Embryonic facial prominence (tissue), 1 donor: ENCODE measurements around the gene PRRG3.
"Not testable (repeated sequence)": the region's sequence is repeated elsewhere in the genome, so short reads cannot be mapped to it uniquely, and the experiment has no call there.

ENCODE experiments used
- DNase-seq: peaks from one replicate; pipeline ENCODE4 v3.0.0-alpha.2; 2016; ENCODE audit errors: extremely low spot score

Gene PRRG3

DNA sequence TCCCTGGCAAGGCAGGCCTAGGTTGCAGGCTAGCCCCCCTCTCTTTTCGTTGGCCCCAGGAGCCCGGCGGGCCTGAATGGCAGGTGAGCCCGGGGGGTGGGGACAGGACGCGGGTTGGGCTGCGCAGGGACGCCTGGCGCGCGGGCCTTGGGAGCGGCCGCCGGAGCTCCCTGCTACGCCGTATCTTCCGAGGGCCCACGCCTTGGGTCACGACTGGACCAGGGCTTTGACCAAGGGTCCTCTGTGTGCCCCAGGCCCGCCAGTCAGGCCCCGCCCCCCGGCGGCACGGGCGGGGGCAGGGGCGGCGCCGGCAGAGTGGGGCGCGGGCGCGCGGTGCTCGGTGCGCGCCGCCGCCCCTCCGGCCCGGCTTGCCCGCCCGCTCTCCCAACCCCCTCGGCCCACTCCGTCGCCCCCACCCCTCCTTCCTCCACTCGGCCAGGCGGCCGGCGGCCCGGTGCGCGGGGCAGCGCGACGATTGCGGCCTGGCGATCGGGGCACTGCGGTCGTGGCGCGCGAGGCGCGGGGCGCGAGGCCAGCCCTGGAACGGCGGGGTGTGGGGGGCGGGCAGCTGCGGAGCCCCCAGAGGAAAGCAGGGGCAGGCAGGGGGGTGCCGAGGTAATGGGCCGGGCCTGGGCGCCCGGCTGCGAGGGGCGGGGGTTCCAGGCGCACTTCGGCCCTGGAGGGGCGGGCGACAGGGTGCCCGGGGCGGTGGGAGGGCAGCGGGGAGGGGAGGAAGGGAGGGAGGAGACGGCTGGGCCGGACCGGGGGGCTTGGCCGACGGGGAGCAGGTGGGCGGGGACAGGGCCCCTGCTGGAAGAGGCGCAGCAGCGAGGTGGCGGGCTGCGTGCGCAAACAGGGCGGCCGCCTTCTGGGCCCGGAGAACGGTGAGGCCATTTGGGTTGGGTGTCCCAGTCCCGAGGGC is at the start of gene PRRG3:
Gene PRRG3, plus strand, starts transcription at position 798 of the 922 bp plus-strand sequence. CDS start 3,357 bp downstream, outside the sequence.
- no peak for DNase-seq

DNA sequence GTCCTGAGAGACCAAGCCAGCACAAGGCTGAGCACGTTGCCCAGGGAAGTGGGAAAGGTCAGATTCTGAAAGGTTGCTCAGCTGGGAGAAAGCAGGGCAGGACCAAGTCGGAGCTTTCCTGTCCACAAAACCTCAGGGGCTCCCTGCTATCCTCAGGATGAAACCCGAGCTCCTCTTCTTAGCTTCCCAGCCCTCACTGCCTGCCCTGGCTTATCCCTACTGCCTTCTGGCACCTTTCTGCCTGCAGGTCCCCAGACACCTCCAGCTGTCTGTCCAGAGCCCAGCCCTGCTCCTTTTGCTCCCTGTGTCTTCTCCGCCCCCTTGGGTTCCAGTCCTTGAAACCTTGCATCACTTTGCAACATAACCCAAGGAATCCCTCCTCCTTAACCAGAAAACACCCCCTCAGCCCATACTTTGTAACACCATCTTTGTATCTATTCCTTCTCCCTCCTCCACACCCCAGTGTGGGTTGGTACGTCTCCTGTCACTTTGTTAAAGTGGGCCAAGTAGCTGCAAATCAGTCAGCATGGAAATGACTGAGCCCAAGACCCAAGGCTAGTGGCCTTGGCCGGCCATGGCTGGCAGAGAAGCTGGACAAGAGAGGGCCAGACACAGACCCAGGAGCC is 20.0 kb upstream of the PRRG3 start:
- DNase-seq: no peak

DNA sequence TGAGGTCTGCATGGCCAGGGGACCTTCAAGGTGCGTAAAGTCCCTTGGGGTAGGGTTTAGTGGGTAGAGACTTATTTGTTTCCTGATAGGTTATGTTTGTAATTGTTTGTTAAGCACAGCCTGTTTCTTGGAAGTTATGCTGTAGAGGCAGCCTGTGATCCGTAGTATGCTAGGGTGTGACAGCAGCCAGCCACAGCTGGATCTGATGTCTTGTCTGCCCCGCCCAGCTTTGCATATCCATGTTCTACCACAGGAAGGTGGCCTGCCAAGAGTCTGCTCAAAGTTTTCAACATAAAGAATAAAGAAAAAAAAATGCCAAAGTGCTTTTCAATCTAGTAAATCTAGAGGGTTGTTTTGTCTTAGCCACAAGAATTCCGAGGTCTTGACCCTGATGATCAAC is 19.1 kb upstream of the PRRG3 start:
- DNase-seq: no peak

DNA sequence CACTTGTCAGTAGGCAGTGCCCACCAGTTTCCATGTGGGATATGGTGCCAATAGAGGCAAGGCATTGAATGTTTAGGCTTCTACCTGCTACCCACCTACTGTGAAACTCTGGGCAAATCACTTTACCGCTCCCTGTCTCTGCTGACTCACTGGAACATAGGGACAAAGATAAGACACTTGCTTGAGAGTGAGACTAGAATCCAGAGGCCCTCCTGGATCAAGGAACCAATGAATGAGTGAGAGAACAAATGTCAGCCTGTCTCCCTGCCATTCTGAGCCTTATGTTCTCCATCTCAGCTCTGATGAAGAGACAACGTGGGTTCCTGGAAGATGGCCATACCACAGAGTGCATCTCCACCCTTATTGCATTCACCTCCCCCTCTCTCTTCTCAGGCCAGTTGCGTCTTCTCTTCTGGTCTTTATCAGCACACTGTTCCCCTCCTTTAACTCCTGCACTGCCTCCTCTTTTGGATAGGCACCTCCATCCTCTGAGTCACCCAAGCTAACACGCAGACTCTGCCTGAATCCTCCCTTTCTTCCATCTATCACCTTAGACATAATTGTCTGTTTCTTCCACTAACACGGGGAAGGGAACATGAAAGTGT is 15.4 kb upstream of the PRRG3 start:
- no peak for DNase-seq

DNA sequence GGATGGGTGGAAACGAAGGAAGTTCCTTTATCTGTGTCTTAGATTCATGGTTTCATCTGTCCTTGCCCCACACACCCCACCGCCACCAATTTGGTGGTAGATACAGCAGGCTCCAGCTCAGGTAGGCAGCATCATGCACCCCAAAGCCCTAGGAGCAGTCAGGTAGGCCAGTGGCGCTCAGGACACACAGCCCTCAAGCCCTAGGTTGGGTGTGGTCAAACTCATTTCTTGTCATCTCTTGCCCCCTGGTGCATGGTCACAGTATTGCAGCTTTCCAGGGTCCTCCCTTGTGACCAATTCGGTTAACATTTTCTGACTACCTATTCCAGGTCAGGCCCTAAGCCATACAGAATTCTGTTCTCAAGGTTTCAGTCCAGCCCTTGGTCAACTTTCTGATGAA is 14.5 kb upstream of the PRRG3 start:
- DNase-seq: no peak

DNA sequence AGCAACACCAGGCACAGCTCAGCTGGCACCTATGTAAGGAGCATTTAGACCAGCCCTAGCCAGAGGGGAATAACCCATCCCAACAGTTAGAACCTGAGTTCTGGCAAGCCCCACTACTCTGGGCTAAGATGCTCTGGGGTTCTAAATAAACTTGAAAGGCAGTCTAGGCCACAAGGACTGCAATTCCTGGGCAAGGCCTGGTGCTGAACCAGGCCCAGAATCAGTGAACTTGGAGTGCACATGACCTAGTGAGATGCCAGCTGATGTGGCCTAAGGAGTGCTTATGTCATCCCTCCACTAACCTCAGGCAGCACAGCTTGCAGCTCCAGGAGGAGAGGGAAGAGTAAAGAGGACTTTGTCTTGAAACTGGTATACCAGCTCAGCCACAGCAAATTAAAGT is 7.6 kb upstream of the PRRG3 start:
- DNase-seq: no peak

DNA sequence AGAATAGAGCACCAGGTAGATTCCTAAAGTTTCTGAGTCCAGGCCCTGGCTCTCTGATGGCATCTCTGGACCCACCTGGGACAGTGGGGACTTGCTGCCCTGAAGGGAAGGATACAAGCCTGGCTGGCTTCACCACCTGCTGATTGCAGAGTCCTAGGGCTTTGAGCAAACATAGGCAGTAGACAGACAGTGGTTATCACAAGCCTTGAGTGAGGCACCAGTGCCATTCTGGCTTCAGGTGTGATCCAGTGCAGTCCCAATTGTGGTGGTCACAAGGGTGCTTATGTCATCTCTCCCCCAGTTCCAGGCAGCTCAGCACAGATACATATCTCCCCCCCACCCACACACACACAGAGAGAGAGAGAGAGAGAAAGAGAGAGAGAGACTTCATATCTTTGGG is 6.6 kb upstream of the PRRG3 start:
- no peak for DNase-seq

DNA sequence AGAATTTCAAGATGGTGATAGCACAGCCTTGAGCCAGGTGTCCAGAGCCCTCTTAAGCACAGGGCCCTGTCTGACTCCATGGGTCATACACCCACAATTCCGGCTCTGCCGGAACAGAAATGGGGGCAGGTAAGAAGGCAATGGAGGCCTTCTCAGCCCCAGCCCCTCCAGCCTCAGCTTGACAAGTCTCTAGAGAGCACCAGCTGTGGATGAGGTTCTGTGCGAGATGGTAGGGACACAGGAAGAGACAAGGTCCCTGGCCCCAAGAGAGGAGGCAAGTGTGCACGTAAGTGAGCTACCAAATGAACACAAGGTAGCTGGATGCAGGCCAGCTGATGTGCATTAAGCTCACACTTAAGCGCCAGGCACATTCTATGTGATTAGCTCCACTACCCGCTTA is 2.4 kb upstream of the PRRG3 start:
- no peak for DNase-seq

DNA sequence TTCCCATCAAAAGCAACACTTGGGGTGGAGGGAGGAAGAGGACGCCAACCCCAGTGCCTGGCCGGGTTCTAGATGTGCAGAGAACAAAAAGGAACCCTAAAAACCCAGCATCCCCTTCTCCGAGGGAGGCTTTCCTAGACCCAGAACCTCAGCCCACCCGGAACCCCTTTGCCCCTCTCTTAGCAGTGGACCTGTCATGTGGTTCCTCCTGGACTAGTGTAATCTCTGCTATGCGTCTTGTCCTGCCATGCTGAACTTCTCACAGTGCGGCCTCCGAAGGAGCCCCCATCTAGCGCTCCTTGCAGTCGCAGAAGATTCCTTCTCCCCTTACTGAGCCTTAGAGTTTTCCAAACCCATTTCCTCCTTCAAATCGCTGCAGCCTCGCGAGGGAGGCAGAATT is 1.1 kb upstream of the PRRG3 start:
- no peak for DNase-seq

DNA sequence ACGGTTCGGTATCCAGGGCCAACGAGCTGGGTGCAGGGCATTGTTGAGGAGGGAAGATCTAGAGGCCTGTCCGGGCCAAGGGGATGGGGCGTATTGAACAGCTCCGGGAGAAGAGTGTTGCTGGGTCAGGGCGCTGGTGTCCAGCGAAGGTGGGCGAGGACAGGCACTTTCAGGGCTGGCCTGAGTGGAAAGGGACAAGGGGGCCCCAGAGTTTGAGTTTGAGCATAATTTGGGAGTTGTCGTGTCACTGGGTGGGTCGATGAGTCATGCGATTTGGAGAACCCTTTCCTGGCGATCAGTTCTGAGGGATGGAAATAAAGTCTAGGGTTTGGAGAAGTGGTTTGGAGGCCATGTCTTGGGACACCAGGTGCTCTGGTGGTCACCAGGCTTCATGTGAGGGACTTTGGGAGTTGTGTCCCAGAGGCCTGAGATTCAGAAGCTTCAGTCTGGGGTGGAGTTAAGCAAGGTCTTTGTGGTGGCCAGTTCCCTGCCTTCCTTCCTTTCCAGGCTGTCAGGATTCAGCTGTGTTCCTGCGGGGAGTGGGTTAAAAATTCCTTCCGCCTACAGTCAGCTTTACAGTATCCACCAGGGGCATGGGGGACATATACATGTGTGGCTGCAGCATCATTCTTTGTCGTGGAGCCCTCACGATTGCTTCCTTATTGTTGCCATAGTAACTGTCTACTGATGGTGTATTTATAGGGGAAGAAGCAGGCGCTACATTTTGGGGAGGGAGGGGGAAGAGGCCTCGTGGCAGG is 504 bp downstream of the PRRG3 start:
- no peak for DNase-seq

DNA sequence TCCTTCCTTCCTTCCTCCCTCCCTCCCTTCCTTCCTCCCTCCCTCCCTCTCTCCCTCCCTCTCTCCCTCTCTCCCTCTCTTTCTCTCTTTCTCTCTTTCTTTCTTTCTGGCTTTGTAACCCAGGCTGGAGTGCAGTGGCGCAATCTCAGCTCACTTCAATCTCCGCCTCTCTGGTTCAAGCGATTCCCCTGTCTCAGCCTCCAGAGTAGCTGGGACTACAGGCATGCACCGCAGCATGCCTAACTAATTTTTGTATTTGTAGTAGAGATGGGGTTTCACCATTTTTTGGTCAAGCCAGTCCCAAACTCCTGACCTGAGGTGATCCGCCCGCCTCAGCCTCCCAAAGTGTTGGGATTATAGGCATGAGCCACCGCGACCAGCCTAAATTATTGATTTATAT is 1.8 kb downstream of the PRRG3 start:
- DNase-seq: not testable (repeated sequence)

DNA sequence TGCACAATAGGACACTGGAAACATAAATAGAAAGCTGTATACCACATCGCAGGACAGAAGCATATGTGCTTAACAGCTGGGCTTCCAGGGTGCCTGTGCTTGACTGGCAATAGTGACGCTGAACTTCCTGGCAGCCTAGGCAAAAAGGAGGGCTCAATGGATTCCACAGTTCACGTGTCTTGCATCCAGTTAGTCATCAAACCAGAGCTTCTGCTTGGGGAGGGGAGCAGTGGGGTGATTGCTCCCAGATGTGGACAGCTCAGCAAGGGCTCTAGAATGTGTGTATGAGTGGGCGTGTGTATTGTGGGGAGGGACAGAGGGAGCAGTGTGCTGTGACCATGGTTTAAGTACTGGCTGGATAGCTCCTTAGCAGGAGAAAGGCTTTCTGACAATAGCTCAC is 2.3 kb downstream of the PRRG3 start:
- peak; percentile 45 for DNase-seq

DNA sequence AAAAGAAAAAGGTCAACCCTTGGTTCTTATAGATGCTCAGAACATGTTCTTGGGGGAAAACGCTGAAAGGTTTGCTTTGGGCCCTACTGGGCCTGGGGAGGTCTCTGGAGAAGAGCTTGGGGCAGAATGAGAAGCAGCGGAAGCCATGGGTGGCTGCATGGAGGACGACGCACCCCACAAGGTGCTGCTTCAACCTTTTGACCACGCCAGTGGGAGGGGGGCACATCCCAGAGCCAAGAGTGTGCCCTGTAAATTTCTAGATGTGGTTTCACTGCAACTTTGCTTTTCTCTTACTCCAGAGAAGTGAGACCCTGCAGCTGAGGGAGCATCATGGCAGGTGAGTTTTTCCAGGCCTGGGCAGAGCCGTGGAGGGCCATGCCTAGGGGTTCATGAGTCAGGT is 3.2 kb downstream of the PRRG3 start:
- no peak for DNase-seq

DNA sequence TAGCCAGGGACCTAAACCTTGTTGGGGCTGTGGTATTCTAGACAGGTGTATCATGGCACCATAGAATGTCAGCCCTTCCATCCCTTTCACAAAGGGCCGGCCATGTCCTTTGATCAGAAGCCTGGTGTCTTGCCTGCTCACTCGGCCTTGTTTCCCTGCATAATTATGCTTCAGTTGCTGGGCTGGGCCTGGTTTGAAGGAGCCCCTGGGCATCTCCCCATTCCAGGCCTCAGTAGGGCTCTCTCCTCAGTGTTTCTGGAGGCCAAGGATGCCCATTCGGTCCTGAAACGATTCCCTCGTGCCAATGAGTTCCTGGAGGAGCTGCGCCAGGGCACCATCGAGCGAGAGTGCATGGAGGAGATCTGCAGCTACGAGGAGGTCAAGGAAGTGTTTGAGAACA is 4.5 kb downstream of the PRRG3 start:
- DNase-seq: no peak

DNA sequence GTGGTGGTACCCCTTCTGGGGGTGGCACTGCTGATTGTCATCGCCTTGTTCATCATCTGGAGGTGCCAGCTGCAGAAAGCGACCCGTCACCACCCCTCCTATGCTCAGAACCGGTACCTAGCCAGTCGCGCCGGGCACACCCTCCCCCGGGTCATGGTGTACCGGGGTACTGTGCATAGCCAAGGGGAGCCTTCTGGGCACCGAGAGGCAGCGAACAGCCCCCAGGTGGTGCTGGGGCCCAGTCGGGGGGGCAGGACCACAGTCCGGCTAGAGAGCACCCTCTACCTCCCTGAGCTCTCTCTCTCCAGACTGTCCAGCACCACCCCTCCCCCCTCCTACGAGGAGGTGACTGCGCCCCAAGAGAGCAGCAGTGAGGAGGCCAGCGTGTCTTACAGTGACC is 5.3 kb downstream of the PRRG3 start:
- DNase-seq: no peak

DNA sequence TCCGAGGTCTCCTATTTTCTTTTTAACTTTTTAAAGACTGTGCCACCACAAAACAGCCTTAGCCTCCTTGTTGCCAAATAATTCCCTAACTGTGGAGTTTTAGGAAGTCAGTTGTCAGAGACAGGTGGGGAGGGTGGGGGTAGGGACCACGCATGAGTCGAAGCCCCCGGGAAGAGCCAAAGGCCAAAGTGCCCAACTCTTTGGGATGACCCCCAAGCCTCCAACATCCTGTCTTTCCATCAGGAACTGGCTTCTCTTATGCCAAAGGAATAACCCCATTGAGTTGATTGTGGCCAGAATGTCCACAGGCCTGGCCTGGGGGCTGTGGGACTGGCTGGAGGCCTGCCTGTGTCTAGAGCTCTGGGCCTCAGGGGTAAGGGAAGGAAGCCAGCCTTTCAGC is 5.8 kb downstream of the PRRG3 start:
- no peak for DNase-seq

DNA sequence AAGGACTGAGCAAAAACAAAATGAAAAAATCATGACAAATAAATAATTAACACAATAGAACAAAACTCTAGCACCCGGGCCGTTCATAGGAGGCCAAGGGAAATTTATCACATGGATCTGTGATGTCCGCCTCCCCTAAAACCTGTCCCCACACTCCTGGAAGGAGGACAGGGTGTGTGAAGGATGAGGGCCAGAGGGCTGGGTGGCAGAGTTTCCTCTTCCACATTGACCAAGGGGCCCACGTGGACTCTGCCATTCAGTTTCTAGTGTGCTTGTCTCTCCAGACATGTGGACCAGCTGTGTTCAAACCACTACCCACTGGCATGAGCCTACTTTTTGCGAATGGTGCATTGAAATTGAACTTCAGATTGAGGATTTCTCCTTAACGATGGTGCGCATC is 6.3 kb downstream of the PRRG3 start:
- no peak for DNase-seq

DNA sequence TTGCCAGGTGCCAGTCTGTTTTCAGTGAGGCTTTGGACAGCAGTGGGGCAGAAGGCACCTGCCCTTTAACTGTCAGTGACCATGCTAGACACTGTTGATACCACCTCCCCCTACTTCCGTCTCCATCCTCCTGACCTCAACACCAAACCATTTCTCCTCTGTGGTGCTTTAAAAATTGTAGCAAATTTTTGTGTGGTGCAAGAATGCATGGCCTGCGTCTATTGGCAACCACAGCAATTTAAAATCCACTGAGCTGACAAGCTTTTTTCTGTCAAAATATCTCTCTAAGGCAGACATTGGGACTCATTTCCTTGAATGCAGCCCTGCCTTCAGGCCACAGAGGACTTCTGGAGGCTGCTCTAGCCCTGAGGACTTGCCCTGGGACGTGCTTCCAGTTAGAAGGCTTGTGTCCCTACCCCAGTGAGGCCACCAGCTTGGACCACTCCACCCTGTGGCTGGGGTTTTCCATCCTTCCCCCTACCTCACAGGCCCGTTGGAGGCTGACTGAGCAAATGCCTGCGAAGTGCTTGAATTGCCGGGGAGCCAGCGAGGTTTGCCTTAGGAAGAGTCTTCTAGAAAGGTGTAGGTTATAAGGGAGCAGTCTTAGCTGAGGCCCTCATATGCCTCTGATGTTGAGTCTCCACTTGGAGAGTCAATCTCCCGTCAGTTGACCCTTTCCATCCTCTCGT is 6.9 kb downstream of the PRRG3 start:
- DNase-seq: no peak

DNA sequence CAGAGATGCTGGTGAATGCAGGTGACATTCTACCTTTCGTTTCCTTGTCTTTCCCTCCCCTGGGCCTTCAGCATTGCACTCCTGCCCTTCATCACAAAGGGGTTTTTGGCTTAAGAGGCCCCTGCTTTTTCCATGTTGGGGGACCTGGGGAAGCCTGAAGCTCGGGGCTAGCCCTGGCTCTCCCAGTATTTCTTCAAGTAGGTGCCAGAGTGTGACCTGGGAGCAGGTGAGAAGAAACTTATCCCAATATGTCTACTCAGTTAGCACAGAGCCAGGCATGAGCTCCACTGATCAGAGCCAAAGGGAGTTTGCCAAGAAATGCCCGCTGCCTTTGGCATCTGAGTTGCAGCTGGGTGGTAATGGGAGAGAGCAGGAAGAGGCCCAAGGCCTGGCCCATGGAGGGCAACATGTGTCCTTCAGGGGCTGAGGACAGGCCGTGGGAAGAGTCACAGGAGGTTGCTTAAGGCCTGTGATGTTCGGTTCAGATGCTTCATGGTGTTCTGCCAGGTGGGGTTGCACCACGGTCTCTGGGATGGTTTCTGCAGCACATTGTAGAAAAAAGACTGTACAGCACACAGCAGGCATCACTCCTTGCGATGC is 7.6 kb downstream of the PRRG3 start:
- no peak for DNase-seq

DNA sequence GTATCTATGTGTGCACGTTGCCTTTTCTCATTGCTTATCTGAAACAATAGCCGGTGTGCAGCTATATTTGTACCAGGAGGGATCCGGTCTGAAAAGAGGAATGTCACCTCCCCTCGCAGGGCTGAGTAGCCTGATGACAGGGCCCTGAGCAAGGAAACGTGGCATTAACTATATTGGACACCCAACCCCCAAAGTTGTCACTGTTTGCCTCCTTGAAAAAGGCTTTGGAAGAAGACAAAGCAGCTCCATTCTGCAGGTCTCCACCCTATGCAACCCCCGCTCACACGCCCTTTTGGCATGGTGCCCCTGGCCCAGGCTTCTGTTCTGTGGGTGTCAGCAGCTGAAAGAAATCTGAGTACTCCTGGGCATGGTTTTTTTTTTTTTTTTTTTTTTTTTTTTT is 8.2 kb downstream of the PRRG3 start:
- DNase-seq: no peak

DNA sequence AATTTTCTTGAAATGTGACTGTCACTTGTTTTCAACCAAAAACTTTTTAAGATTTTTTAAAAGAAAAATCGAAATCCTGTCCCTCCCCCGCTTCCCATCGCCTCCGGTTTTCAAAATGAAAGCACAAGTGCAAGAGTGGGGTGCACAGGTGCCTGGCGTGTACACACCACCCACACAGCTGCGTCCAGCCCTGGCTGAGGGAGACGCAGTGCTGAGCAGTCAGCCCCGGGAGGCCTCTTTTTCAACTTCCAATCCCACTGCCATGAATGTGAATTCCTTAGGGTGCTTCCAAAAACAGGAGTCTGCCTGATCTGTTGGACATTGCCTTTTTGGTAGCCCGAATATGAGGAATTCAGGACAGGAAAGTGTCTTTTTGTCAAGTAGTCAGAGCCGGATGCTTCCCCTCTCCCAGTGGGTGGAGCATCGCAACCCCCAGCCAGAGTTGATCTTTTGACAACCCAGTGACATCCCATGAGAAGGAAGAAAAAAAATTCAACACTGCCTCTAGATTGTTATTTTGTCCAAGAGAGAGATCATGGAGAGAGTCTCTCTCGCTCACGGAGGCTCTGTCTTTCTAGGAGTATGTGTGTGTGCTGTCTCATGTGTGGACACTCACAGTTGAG is 8.9 kb downstream of the PRRG3 start:
- DNase-seq: no peak
